HEK293 (cell line): ENCODE measurements around the gene LARGE1.

Experiments used
- ZNF335 ChIP-seq: fragments of 450-650 bp; formaldehyde crosslinking; conservative IDR thresholded peaks from 2 replicates; pipeline ENCODE4 v1.5.1; 2016; ENCODE audit warnings: missing biosample characterization, missing genetic modification characterization
- TF ChIP-seq, protein P1 (sequence below): fragments of 450-650 bp; formaldehyde crosslinking; IDR thresholded peaks from 2 replicates; pipeline ENCODE4 v1.5.1; 2016; ENCODE audit warnings: missing biosample characterization, missing genetic modification characterization

DNA sequence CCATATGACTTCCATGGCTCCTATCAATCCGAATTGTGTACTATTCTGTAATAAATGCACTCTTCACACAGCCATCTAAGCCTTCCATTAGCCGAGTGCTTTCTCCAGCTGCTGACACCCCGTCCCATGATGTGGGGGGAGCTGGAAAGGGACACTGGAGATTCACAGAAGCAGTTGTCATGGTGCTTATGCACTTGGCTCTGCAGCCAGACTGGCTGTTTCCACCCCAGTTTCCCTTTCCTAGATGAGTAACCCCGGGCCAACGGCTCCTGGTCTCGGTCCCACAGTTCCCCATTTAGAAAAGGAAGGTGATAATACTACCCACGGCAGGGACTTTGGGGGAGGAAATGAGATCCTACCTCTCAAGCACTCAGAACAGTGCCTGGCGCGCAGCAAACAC lies 617.2 kb downstream of the LARGE1 start:
- TF ChIP-seq, protein P1, sequence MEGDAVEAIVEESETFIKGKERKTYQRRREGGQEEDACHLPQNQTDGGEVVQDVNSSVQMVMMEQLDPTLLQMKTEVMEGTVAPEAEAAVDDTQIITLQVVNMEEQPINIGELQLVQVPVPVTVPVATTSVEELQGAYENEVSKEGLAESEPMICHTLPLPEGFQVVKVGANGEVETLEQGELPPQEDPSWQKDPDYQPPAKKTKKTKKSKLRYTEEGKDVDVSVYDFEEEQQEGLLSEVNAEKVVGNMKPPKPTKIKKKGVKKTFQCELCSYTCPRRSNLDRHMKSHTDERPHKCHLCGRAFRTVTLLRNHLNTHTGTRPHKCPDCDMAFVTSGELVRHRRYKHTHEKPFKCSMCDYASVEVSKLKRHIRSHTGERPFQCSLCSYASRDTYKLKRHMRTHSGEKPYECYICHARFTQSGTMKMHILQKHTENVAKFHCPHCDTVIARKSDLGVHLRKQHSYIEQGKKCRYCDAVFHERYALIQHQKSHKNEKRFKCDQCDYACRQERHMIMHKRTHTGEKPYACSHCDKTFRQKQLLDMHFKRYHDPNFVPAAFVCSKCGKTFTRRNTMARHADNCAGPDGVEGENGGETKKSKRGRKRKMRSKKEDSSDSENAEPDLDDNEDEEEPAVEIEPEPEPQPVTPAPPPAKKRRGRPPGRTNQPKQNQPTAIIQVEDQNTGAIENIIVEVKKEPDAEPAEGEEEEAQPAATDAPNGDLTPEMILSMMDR (tag by site-specific recombination) = no peak
- no peak for TF ChIP-seq ZNF335 (tag by site-specific recombination)
